Heart right ventricle (tissue), 16 donors: Measurements from ENCODE around the gene NAT14. TPM values are rescaled to one million over a fixed set of nuclear protein-coding genes. Genes with fewer than 3 reads are reported as not detected.

Source experiments
- ATAC-seq, 8 donors: fragments of 200-7000 bp; cut with Tn5 transposase; one replicate each; pipeline ENCODE4 v1.9.1; 2020; ENCODE audit warnings: mild to moderate bottlenecking in 8 of 8, moderate library complexity in 8 of 8, moderate number of reproducible peaks in 1 of 8
- DNase-seq, 2 donors: peaks; one replicate each; pipeline ENCODE4 v3.0.0-alpha.2; 2020
- H3K27ac ChIP-seq, 10 donors: fragments of 200-600 bp; sonication (generic) in 2 of 10; one replicate each; pipeline versions ENCODE4 v1.5.0 to v1.8.0; 2020 to 2022; ENCODE audit warnings: mild to moderate bottlenecking in 3 of 10
- H3K27me3 ChIP-seq, 7 donors: fragments of 200-600 bp; one replicate each; pipeline ENCODE4 v1.8.0; 2021 to 2022; ENCODE audit warnings: mild to moderate bottlenecking in 2 of 7
- H3K36me3 ChIP-seq, 9 donors: fragments of 200-600 bp; sonication (generic) in 1 of 9; one replicate each; pipeline versions ENCODE4 v1.5.0 to v1.8.0; 2020 to 2022; ENCODE audit warnings: mild to moderate bottlenecking in 2 of 9
- H3K4me1 ChIP-seq, 9 donors: fragments of 200-600 bp; sonication (generic) in 1 of 9; one replicate each; pipeline versions ENCODE4 v1.5.0 to v1.8.0; 2020 to 2022; ENCODE audit warnings: mild to moderate bottlenecking in 4 of 9
- H3K4me3 ChIP-seq, 10 donors: fragments of 200-600 bp; sonication (generic) in 2 of 10; one replicate each; pipeline versions ENCODE4 v1.5.0 to v1.8.0; 2020 to 2022; ENCODE audit warnings: mild to moderate bottlenecking in 7 of 10, moderate library complexity in 2 of 10
- H3K9me3 ChIP-seq, 11 donors: fragments of 200-600 bp in 10 of 11; sonication (generic) in 2 of 11; one replicate each; pipeline versions ENCODE4 v1.5.0 to v1.8.0; 2013 to 2022; ENCODE audit warnings: mild to moderate bottlenecking in 2 of 11, control low read depth in 1 of 11, moderate library complexity in 1 of 11
- WGBS, 2 donors: extraction: QIAGEN DNeasy Blood & Tissue Kit; methylation state at CpG; one replicate each; pipeline ENCODE4 v1.1.7; 2013; ENCODE audit warnings: inconsistent platforms in 1 of 2; 5-methylcytosine and 5-hydroxymethylcytosine counted together
- intact Hi-C, 10 donors: fragments of 100-400 bp; cut with DNase I; formaldehyde crosslinking; loops; one replicate each; pipeline versions ENCODE4 v1.11.1 to v1.14.2; 2022
- polyA plus RNA-seq, 2 donors: library from polyadenylated mRNA; stranded (reverse); fragments of 200-250 nt; gene quantifications; one replicate each; pipeline ENCODE4 v1.2.3, GENCODE V29; 2013
- total RNA-seq, 10 donors: library from RNA; stranded (reverse); fragmentation: NEBNext Ultra II Directional in 3 of 10; extraction: Animal tissue kit (Norgen Biotek cat#: 25700) in 3 of 10; gene quantifications; one replicate each; pipeline versions ENCODE4 v1.2.1 to v1.2.4, GENCODE V29; 2021 to 2023
- TF ChIP-seq, protein P1 (sequence below), 9 donors: fragments of 200-600 bp; sonication (generic) in 2 of 9; IDR thresholded peaks; one replicate each; pipeline versions ENCODE4 v1.5.0 to v1.8.0; 2021 to 2022; ENCODE audit warnings: antibody characterized with exemption in 9 of 9, mild to moderate bottlenecking in 5 of 9, moderate library complexity in 1 of 9
- donor health status: Arrhythmogenic right ventricular cardiomyopathy.
- donor health status: ischemic (EF 13 %, LVEDD 7.1; RV severe dilation, severe dysfunction).
- donor health status: healthy with polysubstance abuse.
- donor health status: DM: no; HTN: yes; CAD: no.
- donor health status: DM: no; HTN: no; CAD: no.
- donor health status: ischemic (EF 25% LVEDD 6.9; RV normal size, moderate dysfunction).
- donor health status: ischemic (EF 25% LVEDD 5.7; RV mildly dilated, moderate dysfunction).
- donor health status: healthy.
- donor health status: DM: yes; HTN: yes; CAD: no.
- donor health status: Ischemic cardiomyopathy.
- donor health status: ischemic (EF 35%, LVEDD 5.7; RV mildly dilated, moderate dysfunction).
- donor health status: nonischemic (EF 11% LVEDD 7.7; RV severe dilation, severe dysfunction).
- donor health status: DM: yes; HTN: yes; CAD: no.
- donor health status: PGD.
- donor health status: ischemic (EF 29% LVEDD 5.4; RV normal size, mild dysfunction).
- donor health status: nonischemic (EF 23%, LVEDD 6.1; RV moderate dilation, normal function).

Gene NAT14
- total and polyA plus RNA-seq, 12 donors = 5.8 to 16.4 (median 7.0) TPM

DNA sequence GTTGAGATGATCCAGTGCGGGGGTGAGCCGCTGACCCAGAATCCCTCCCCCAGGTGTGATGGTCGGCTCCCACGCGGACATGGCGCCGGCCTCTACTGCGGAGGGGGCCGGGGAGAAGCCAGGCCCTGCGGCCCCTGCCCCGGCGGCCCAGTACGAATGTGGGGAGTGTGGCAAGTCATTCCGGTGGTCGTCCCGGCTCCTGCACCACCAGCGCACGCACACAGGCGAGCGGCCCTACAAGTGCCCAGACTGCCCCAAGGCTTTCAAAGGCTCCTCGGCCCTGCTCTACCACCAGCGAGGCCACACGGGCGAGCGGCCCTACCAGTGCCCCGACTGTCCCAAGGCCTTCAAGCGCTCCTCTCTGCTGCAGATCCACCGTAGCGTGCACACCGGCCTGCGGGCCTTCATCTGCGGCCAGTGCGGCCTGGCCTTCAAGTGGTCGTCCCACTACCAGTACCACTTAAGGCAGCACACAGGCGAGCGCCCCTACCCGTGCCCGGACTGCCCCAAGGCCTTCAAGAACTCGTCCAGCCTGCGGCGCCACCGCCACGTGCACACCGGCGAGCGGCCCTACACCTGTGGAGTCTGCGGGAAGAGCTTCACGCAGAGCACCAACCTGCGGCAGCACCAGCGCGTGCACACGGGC is 3.7 kb upstream of the NAT14 start:
- intact Hi-C loops = no loop called here
- ATAC-seq (no peak), DNase-seq (peak in 1 of 2 donors; percentile 11)
- WGBS, 2 donors = 95 to 97% methylated on average over 52 of the region's 52 CpGs
- peaks cover 0 to 26% (median 10%) of the 10 kb centered on the region in 9 donors for H3K36me3 ChIP-seq
- TF ChIP-seq, protein P1, sequence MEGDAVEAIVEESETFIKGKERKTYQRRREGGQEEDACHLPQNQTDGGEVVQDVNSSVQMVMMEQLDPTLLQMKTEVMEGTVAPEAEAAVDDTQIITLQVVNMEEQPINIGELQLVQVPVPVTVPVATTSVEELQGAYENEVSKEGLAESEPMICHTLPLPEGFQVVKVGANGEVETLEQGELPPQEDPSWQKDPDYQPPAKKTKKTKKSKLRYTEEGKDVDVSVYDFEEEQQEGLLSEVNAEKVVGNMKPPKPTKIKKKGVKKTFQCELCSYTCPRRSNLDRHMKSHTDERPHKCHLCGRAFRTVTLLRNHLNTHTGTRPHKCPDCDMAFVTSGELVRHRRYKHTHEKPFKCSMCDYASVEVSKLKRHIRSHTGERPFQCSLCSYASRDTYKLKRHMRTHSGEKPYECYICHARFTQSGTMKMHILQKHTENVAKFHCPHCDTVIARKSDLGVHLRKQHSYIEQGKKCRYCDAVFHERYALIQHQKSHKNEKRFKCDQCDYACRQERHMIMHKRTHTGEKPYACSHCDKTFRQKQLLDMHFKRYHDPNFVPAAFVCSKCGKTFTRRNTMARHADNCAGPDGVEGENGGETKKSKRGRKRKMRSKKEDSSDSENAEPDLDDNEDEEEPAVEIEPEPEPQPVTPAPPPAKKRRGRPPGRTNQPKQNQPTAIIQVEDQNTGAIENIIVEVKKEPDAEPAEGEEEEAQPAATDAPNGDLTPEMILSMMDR (IDR thresholded peaks at IDR 0.05) = no peak
- no peaks in the 10 kb centered on the region for H3K9me3 ChIP-seq
- H3K27me3 ChIP-seq = no peaks in the 10 kb centered on the region
- H3K27ac ChIP-seq = no peak overlapping the region
- no peak overlapping the region for H3K4me3 ChIP-seq
- H3K4me1 ChIP-seq = peaks cover 15 to 62% (median 42%) of the 10 kb centered on the region in 9 donors

DNA sequence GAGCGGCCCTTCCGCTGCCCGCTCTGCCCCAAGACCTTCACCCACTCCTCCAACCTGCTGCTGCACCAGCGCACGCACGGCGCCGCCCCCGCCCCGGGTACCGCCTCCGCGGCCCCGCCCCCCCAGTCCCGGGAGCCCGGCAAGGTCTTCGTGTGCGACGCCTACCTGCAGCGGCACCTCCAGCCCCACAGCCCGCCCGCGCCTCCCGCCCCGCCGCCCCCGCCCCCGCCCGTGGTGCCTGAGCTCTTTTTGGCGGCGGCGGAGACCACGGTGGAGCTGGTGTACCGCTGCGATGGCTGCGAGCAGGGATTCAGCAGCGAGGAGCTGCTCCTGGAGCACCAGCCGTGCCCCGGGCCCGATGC is 3.2 kb upstream of the NAT14 start:
- DNase-seq = peak in 1 of 2 donors; percentile 5
- peaks cover 20 to 67% (median 47%) of the 10 kb centered on the region in 9 donors for H3K4me1 ChIP-seq
- H3K36me3 ChIP-seq = peaks cover 0 to 26% (median 10%) of the 10 kb centered on the region in 9 donors
- no peak for ATAC-seq
- H3K4me3 ChIP-seq = no peak overlapping the region
- WGBS, 2 donors = 71 to 81% methylated on average over 35 to 40 of the region's 40 CpGs
- no peaks in the 10 kb centered on the region for H3K9me3 ChIP-seq
- TF ChIP-seq, protein P1 (IDR thresholded peaks at IDR 0.05) = no peak
- no peak overlapping the region for H3K27ac ChIP-seq
- intact Hi-C loops = no loop called here
- H3K27me3 ChIP-seq = no peaks in the 10 kb centered on the region

- peaks cover 0 to 26% (median 10%) of the 10 kb centered on the region in 9 donors for H3K36me3 ChIP-seq
- peaks cover 25 to 70% (median 51%) of the 10 kb centered on the region in 9 donors for H3K4me1 ChIP-seq
- no peak overlapping the region for H3K4me3 ChIP-seq
- TF ChIP-seq, protein P1 (IDR thresholded peaks at IDR 0.05) = no peak
- ATAC-seq = no peak
- intact Hi-C loops = no loop called here
- no peak overlapping the region for H3K27ac ChIP-seq
- H3K9me3 ChIP-seq = no peaks in the 10 kb centered on the region
- no peaks in the 10 kb centered on the region for H3K27me3 ChIP-seq
- peak in 1 of 2 donors; percentile 18 for DNase-seq
- 92 to 93% methylated on average over 50 to 83 of the region's 83 CpGs for WGBS, 2 donors
Measured at GRCh38 chr19:55482156-55482961, 2.6 kb upstream of the NAT14 start.

DNA sequence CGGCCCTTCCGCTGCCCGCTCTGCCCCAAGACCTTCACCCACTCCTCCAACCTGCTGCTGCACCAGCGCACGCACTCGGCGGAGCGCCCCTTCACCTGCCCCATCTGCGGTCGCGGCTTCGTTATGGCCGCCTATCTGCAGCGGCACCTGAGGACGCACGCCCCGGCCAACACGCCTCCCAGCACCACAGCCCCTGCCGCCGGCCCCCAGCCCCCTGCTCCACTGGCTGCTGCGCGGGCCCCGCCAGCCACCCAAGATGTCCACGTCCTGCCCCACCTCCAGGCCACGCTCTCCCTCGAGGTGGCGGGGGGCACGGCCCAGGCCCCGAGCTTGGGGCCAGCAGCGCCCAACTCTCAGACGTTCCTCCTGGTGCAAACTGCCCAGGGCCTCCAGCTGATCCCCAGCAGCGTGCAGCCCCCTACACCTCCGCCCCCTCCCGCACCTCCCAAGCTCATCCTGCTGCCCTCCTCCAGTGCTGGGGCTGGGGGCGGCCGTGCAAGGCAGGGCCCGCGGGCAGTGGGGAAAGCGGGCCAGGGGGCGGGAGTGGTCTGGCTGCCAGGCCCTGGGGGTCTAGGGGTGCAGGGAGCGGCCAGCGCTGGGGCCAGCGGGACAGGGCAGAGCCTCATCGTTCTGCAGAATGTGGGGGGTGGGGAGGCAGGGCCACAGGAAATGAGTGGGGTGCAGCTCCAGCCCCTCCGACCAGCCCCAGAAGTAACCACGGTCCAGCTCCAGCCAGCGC is 1.9 kb upstream of the NAT14 start:
- Histone ChIP-seq H3K27me3 (no peaks in the 10 kb centered on the region), H3K4me3 (no peak overlapping the region), H3K9me3 (no peaks in the 10 kb centered on the region), H3K27ac (no peak overlapping the region), H3K4me1 (peaks cover 27 to 70% (median 50%) of the 10 kb centered on the region in 9 donors), H3K36me3 (peaks cover 0 to 26% (median 10%) of the 10 kb centered on the region in 9 donors)
- no peak for ATAC-seq
- intact Hi-C loops = no loop called here
- TF ChIP-seq, protein P1 (IDR thresholded peaks at IDR 0.05) = no peak
- WGBS, 2 donors = 90% methylated on average over 39 to 47 of the region's 47 CpGs
- DNase-seq = no peak
